MCF 10A (cell line): Measurements from ENCODE around the gene DAB1. TPM values are rescaled to one million over a fixed set of nuclear protein-coding genes. Genes with fewer than 3 reads are reported as not detected.

Source experiments
- BruUV-seq: library from RNA; stranded (reverse); fragments of 400-500 nt; replicated peaks from 2 replicates; lab custom pipeline; 2021; lab: Mats Ljungman, UMichigan
- CTCF ChIA-PET: fragments of 300-600 bp; sonication (Branson Sonifier 250); formaldehyde crosslinking; extraction: SDS; loops from one replicate; lab custom pipeline; 2021; ENCODE audit warnings: antibody characterized with exemption, inconsistent platforms; lab: Yijun Ruan, JAX
- POLR2A ChIA-PET: fragments of 300-600, 350-650 bp; sonication (Branson Sonifier 250); formaldehyde crosslinking; extraction: SDS; loops from one replicate; lab custom pipeline; 2020; ENCODE audit warnings: antibody characterized with exemption, inconsistent platforms; lab: Yijun Ruan, JAX
- DNase-seq: peaks from one replicate; pipeline ENCODE4 v3.0.0-alpha.2; 2018; ENCODE audit not compliant: unreplicated experiment
- H3K27ac Mint-ChIP-seq: one replicate; pipeline ENCODE4 v1.8.0; 2022; ENCODE audit warnings: mild to moderate bottlenecking, low read depth, mixed read lengths; ENCODE audit not compliant: unreplicated experiment
- H3K27me3 Mint-ChIP-seq: one replicate; pipeline ENCODE4 v1.8.0; 2022; ENCODE audit warnings: mixed read lengths; ENCODE audit not compliant: insufficient read depth, unreplicated experiment
- H3K36me3 Mint-ChIP-seq: one replicate; pipeline ENCODE4 v1.8.0; 2022; ENCODE audit warnings: mild to moderate bottlenecking, moderate library complexity, mixed read lengths; ENCODE audit not compliant: insufficient read depth, unreplicated experiment
- H3K4me1 Mint-ChIP-seq: one replicate; pipeline ENCODE4 v1.8.0; 2022; ENCODE audit warnings: mixed read lengths; ENCODE audit not compliant: insufficient read depth, unreplicated experiment
- H3K4me3 Mint-ChIP-seq: one replicate; pipeline ENCODE4 v1.8.0; 2022; ENCODE audit warnings: mild to moderate bottlenecking, moderate library complexity, mixed read lengths; ENCODE audit not compliant: unreplicated experiment
- H3K9me3 Mint-ChIP-seq: one replicate; pipeline ENCODE4 v1.8.0; 2022; ENCODE audit warnings: mixed read lengths; ENCODE audit not compliant: unreplicated experiment
- intact Hi-C: fragments of 100-400 bp; cut with micrococcal nuclease; formaldehyde crosslinking; loops from 2 replicates; pipeline ENCODE4 v1.14.1; 2022
- total RNA-seq: library from RNA; stranded (reverse); gene quantifications from 2 replicates; pipeline ENCODE4 v1.2.3, GENCODE V29; 2022
- TF ChIP-seq, protein P1 (sequence below): fragments of 200-600 bp; IDR thresholded peaks from one replicate; pipeline ENCODE4 v1.8.0; 2022; ENCODE audit warnings: antibody characterized with exemption, mild to moderate bottlenecking; ENCODE audit not compliant: unreplicated experiment

The DAB1 gene
- total RNA-seq, 1 experiment from 2014 or later = not detected

DNA sequence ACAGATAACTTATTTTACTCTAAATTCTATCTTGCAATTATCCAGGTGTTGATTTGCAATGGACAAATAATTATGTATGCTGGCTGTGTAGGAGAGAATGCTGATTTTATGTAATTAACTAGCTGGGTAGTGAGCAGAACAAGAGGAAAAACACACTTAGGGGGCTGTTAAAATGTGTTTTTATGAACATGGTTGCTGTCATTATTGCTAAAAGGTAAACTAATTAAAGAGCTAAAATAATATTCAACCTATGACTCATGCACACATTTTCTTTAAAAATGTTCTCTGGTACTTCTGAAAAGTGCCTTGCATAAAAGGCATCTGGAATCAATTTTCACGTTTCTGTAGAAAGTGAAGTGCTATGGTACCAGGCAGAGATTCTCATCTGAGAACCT is 265.3 kb downstream of the DAB1 start:
- intact Hi-C loops = no loop called here
- BruUV-seq = no TSS peak

DNA sequence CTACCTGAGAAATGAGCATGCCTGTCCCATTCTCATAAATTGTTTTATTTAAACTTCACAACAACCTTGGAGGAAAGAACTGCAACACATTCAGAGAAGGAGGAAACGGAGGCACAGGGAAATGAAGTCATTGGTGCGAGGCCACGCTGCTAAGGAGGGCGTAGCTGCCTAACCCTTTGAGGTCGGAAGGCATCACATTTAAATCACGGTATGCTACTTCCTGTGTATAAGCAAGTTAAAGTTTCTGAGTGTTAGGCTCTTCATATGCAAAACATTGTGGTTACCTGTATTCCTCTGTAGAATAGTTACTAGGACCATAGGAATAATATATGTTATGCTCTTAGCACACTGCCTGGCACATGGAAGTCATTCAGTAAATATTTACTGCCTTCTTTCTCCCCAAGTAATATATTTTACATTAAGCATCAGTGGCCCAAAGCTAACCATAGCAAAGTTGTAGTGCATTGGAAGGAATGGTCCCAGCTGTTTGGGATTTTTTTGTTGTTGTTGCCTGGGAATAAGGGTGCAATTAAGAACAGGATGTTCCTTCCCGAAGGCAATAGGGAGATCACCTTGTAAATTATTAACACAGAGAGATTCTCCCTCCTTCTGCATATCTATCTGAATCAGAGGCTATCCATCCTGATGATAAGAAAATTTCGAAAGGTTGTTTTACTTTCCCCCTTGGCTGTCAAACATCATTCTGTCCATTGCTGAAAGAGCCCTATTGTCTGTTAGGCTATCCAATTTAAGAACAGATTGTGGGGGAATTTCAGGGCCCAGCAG is 265.8 kb downstream of the DAB1 start:
- Mint-ChIP-seq H3K27ac (no peak overlapping the region), H3K36me3 (no peaks in the 10 kb centered on the region), H3K4me1 (no peaks in the 10 kb centered on the region), H3K4me3 (no peak overlapping the region), H3K9me3 (no peaks in the 10 kb centered on the region), H3K27me3 (peaks cover 6% of the 10 kb centered on the region)
- TF ChIP-seq, protein P1, sequence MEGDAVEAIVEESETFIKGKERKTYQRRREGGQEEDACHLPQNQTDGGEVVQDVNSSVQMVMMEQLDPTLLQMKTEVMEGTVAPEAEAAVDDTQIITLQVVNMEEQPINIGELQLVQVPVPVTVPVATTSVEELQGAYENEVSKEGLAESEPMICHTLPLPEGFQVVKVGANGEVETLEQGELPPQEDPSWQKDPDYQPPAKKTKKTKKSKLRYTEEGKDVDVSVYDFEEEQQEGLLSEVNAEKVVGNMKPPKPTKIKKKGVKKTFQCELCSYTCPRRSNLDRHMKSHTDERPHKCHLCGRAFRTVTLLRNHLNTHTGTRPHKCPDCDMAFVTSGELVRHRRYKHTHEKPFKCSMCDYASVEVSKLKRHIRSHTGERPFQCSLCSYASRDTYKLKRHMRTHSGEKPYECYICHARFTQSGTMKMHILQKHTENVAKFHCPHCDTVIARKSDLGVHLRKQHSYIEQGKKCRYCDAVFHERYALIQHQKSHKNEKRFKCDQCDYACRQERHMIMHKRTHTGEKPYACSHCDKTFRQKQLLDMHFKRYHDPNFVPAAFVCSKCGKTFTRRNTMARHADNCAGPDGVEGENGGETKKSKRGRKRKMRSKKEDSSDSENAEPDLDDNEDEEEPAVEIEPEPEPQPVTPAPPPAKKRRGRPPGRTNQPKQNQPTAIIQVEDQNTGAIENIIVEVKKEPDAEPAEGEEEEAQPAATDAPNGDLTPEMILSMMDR = no peak
- BruUV-seq = no TSS peak
- DNase-seq = no peak
- CTCF ChIA-PET = no interaction called here
- POLR2A ChIA-PET = no interaction called here
- intact Hi-C loops = no loop called here

More for the DNA sequence above, 265.3 kb downstream of the DAB1 start:
- no peaks in the 10 kb centered on the region for H3K4me1 Mint-ChIP-seq
- H3K36me3 Mint-ChIP-seq = no peaks in the 10 kb centered on the region
- no peaks in the 10 kb centered on the region for H3K9me3 Mint-ChIP-seq
- ChIA-PET CTCF (no interaction called here), POLR2A (no interaction called here)
- no peak overlapping the region for H3K27ac Mint-ChIP-seq
- TF ChIP-seq, protein P1 = no peak
- H3K4me3 Mint-ChIP-seq = no peak overlapping the region
- no peak for DNase-seq
- peaks cover 12% of the 10 kb centered on the region for H3K27me3 Mint-ChIP-seq

DNA sequence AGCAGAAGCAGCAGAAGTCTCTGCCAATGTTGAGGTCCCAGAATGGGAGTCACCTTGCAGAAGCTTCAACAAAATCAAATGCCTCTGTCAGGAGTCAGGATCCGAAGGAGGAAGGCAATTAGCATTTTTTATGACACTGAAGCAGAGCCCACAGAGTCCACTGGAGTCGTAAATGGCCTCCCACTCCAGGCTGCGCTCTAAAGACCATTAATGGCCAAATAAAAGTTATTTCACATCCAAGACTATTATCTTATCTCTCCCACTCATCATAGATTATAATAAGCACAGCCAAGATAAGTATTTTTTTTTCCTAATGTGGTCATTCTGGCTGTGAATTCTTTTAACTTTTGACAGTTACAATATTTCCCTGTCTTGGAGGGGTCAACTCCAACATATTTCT is 267.0 kb downstream of the DAB1 start:
- DNase-seq = no peak
- ChIA-PET CTCF (no interaction called here), POLR2A (interaction anchor here (0.7 kb wide), 1 partner anchor 17 kb away, joined by 3 read pairs; no protein-coding TSS in a partner anchor)
- no peak overlapping the region for H3K4me3 Mint-ChIP-seq
- intact Hi-C loops = no loop called here
- no peaks in the 10 kb centered on the region for H3K4me1 Mint-ChIP-seq
- H3K36me3 Mint-ChIP-seq = no peaks in the 10 kb centered on the region
- TF ChIP-seq, protein P1 = no peak
- H3K27me3 Mint-ChIP-seq = no peaks in the 10 kb centered on the region
- no TSS peak for BruUV-seq
- no peak overlapping the region for H3K27ac Mint-ChIP-seq
- H3K9me3 Mint-ChIP-seq = no peaks in the 10 kb centered on the region

DNA sequence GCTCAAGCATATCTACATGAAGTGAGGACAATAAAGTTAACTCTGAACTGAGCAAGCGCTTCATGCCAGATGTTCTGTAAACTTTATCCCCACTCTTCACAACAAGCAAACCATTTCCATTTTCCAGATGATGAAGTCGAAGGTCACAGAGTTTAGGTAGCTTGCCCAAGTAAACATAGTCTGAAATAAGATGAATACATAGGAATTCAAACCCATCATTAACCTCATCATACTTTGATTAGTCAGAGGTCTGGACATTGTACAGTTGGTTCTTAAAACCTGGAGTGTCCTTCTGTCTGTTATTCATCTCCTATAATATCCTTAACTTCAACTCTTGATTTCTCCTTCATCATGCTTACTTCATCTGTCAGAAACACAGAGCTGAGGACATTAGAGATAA is 277.8 kb downstream of the DAB1 start:
- H3K9me3 Mint-ChIP-seq = no peaks in the 10 kb centered on the region
- BruUV-seq = no TSS peak

More for the DNA sequence above, 277.8 kb downstream of the DAB1 start:
- no peak overlapping the region for H3K4me3 Mint-ChIP-seq
- H3K27me3 Mint-ChIP-seq = no peaks in the 10 kb centered on the region
- DNase-seq = no peak
- TF ChIP-seq, protein P1 = no peak
- ChIA-PET CTCF (interaction anchor here (0.9 kb wide), 1 partner anchor 326 kb away, joined by 3 read pairs; no protein-coding TSS in a partner anchor), POLR2A (no interaction called here)
- intact Hi-C loops = no loop called here
- H3K27ac Mint-ChIP-seq = no peak overlapping the region
- H3K4me1 Mint-ChIP-seq = no peaks in the 10 kb centered on the region
- no peaks in the 10 kb centered on the region for H3K36me3 Mint-ChIP-seq
